Measurements from ENCODE around the gene SCEL. TPM values are rescaled to one million over a fixed set of nuclear protein-coding genes. Genes with fewer than 3 reads are reported as not detected.

The SCEL gene
- polyA plus RNA-seq, 1 donor from 2014 or later: 0.24 TPM

DNA sequence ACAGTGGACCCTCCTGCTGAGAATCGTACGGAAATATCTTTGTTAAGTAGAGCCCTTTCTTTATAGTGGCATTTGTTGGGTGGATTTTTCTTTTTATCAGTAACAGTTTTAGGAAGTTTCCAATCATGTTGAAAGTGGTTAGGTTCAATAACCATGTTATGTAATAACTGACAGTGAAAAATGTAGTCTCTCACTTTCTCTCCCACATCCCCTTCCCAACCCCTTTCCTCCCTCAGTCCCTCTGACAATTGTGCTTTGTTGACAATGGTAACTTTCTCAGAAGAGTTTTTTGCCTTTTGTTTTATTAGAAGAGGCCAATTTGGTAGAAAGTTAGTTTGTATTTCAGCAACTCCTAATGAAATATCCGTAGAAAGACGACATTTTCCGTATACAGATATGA, 84.1 kb downstream of the SCEL start:
- H3K9me3 ChIP-seq (ENCODE audit: low read length): no peaks in the 10 kb centered on the region
- H3K79me2 ChIP-seq (replicated peaks; ENCODE audit: insufficient read depth, low read length): no peaks in the 10 kb centered on the region
- H3K36me3 ChIP-seq (ENCODE audit: insufficient read depth, low read length): no peaks in the 10 kb centered on the region
- H3K4me3 ChIP-seq (ENCODE audit: low read length): peak overlapping the region; percentile 41
- H2AFZ ChIP-seq (ENCODE audit: low read depth, low read length): no peak overlapping the region
- no peaks in the 10 kb centered on the region for H3K27me3 ChIP-seq (ENCODE audit: insufficient read depth, low read depth, low read length)
- no peaks in the 10 kb centered on the region for H3F3A ChIP-seq (ENCODE audit: insufficient read depth, low read length, poor library complexity, severe bottlenecking)
- no peaks in the 10 kb centered on the region for H4K20me1 ChIP-seq (ENCODE audit: insufficient read depth)
- no peak overlapping the region for H3K4me2 ChIP-seq (ENCODE audit: low read length)
- no peak for TF ChIP-seq POLR2AphosphoS5 (IDR thresholded peaks at IDR 0.05)
- no peak for TF ChIP-seq EP300 (conservative IDR thresholded peaks at IDR 0.05; ENCODE audit: poor library complexity, severe bottlenecking)
- TF ChIP-seq TAF1 (IDR thresholded peaks at IDR 0.05; ENCODE audit: low read depth): no peak
- no peak for TF ChIP-seq EZH2 (IDR thresholded peaks at IDR 0.05; ENCODE audit: borderline replicate concordance, insufficient read depth, low read length, poor library complexity, severe bottlenecking)
- TF ChIP-seq, protein P1, sequence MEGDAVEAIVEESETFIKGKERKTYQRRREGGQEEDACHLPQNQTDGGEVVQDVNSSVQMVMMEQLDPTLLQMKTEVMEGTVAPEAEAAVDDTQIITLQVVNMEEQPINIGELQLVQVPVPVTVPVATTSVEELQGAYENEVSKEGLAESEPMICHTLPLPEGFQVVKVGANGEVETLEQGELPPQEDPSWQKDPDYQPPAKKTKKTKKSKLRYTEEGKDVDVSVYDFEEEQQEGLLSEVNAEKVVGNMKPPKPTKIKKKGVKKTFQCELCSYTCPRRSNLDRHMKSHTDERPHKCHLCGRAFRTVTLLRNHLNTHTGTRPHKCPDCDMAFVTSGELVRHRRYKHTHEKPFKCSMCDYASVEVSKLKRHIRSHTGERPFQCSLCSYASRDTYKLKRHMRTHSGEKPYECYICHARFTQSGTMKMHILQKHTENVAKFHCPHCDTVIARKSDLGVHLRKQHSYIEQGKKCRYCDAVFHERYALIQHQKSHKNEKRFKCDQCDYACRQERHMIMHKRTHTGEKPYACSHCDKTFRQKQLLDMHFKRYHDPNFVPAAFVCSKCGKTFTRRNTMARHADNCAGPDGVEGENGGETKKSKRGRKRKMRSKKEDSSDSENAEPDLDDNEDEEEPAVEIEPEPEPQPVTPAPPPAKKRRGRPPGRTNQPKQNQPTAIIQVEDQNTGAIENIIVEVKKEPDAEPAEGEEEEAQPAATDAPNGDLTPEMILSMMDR (IDR thresholded peaks at IDR 0.05; ENCODE audit: poor library complexity, severe bottlenecking): no peak
- no peak for TF ChIP-seq RAD21 (conservative IDR thresholded peaks at IDR 0.05)
- TF ChIP-seq MXI1 (conservative IDR thresholded peaks at IDR 0.05; ENCODE audit: poor library complexity, severe bottlenecking): no peak
- peak overlapping the region; percentile 55 for H3K27ac ChIP-seq (ENCODE audit: low read length)
- no peaks in the 10 kb centered on the region for H3K9me2 ChIP-seq (ENCODE audit: insufficient read depth, low read length)
- H3K9ac ChIP-seq (ENCODE audit: low read length): no peak overlapping the region

DNA sequence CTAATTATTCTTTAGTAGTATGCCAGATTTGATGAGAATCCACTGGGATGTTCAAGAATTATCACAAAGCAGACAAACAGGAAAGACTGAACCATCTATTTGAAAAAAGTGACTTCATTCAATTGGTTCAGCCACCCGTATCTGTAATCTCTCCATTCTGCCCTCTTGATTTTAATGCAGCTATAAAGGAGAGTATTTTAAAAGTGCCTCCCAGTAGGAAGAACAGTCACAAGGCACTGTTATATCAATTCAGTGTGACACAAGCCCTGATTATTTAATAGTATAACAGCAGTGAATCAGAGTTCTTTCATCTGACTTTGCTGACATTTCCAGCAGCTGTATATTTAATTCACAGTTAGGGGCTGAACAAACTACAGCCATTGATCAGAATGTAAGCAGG, 84.6 kb downstream of the SCEL start:
- peak overlapping the region; percentile 55 for H3K27ac ChIP-seq (ENCODE audit: low read length)
- peak overlapping the region; percentile 41 for H3K4me3 ChIP-seq (ENCODE audit: low read length)
- no peak overlapping the region for H3K9ac ChIP-seq (ENCODE audit: low read length)
- no peaks in the 10 kb centered on the region for H3K9me3 ChIP-seq (ENCODE audit: low read length)
- H3K27me3 ChIP-seq (ENCODE audit: insufficient read depth, low read depth, low read length): no peaks in the 10 kb centered on the region
- H3K79me2 ChIP-seq (replicated peaks; ENCODE audit: insufficient read depth, low read length): no peaks in the 10 kb centered on the region
- H4K20me1 ChIP-seq (ENCODE audit: insufficient read depth): no peaks in the 10 kb centered on the region
- H3K36me3 ChIP-seq (ENCODE audit: insufficient read depth, low read length): no peaks in the 10 kb centered on the region
- H2AFZ ChIP-seq (ENCODE audit: low read depth, low read length): no peak overlapping the region
- TF ChIP-seq TAF1 (IDR thresholded peaks at IDR 0.05; ENCODE audit: low read depth): no peak
- TF ChIP-seq EP300 (conservative IDR thresholded peaks at IDR 0.05; ENCODE audit: poor library complexity, severe bottlenecking): peak; percentile 86
- TF ChIP-seq RAD21 (conservative IDR thresholded peaks at IDR 0.05): no peak
- TF ChIP-seq, protein P2, sequence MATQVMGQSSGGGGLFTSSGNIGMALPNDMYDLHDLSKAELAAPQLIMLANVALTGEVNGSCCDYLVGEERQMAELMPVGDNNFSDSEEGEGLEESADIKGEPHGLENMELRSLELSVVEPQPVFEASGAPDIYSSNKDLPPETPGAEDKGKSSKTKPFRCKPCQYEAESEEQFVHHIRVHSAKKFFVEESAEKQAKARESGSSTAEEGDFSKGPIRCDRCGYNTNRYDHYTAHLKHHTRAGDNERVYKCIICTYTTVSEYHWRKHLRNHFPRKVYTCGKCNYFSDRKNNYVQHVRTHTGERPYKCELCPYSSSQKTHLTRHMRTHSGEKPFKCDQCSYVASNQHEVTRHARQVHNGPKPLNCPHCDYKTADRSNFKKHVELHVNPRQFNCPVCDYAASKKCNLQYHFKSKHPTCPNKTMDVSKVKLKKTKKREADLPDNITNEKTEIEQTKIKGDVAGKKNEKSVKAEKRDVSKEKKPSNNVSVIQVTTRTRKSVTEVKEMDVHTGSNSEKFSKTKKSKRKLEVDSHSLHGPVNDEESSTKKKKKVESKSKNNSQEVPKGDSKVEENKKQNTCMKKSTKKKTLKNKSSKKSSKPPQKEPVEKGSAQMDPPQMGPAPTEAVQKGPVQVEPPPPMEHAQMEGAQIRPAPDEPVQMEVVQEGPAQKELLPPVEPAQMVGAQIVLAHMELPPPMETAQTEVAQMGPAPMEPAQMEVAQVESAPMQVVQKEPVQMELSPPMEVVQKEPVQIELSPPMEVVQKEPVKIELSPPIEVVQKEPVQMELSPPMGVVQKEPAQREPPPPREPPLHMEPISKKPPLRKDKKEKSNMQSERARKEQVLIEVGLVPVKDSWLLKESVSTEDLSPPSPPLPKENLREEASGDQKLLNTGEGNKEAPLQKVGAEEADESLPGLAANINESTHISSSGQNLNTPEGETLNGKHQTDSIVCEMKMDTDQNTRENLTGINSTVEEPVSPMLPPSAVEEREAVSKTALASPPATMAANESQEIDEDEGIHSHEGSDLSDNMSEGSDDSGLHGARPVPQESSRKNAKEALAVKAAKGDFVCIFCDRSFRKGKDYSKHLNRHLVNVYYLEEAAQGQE (IDR thresholded peaks at IDR 0.05; ENCODE audit: borderline replicate concordance): peak; percentile 44
- TF ChIP-seq SMC3 (conservative IDR thresholded peaks at IDR 0.05; ENCODE audit: poor library complexity): peak; percentile 17
- TF ChIP-seq EZH2 (IDR thresholded peaks at IDR 0.05; ENCODE audit: borderline replicate concordance, insufficient read depth, low read length, poor library complexity, severe bottlenecking): no peak
- TF ChIP-seq POLR2AphosphoS5 (IDR thresholded peaks at IDR 0.05): peak; percentile 79
- H3K9me2 ChIP-seq (ENCODE audit: insufficient read depth, low read length): no peaks in the 10 kb centered on the region
- H3K4me2 ChIP-seq (ENCODE audit: low read length): no peak overlapping the region
- H3F3A ChIP-seq (ENCODE audit: insufficient read depth, low read length, poor library complexity, severe bottlenecking): no peaks in the 10 kb centered on the region
